Endodermal cell (in vitro differentiated cells): Measurements from ENCODE around the gene KPRP. TPM values are rescaled to one million over a fixed set of nuclear protein-coding genes. Genes with fewer than 3 reads are reported as not detected.

Experiments used
- DNase-seq: peaks from one replicate; pipeline ENCODE4 v3.0.0-alpha.2; 2017
- H3K27ac ChIP-seq: 2 replicates; pipeline ENCODE4 v1.5.1; 2013; ENCODE audit warnings: mild to moderate bottlenecking, low read depth, low read length, moderate library complexity
- H3K27me3 ChIP-seq: 2 replicates; pipeline ENCODE4 v1.6.1; 2013; ENCODE audit warnings: mild to moderate bottlenecking, low read length, moderate library complexity; ENCODE audit not compliant: insufficient read depth, control insufficient read depth, poor library complexity, severe bottlenecking
- H3K36me3 ChIP-seq: 2 replicates; pipeline ENCODE4 v1.7.0; 2013; ENCODE audit warnings: mild to moderate bottlenecking, low read length, moderate library complexity; ENCODE audit not compliant: control insufficient read depth, insufficient read depth
- H3K4me1 ChIP-seq: one replicate; pipeline ENCODE4 v1.7.0; 2013; ENCODE audit warnings: low read length; ENCODE audit not compliant: control insufficient read depth, insufficient read depth
- H3K4me3 ChIP-seq: 2 replicates; pipeline ENCODE4 v1.5.1; 2013; ENCODE audit warnings: mild to moderate bottlenecking, low read length, moderate library complexity
- H3K9ac ChIP-seq: 2 replicates; pipeline ENCODE4 v1.6.1; 2013; ENCODE audit warnings: mild to moderate bottlenecking, low read length, moderate library complexity; ENCODE audit not compliant: poor library complexity, severe bottlenecking; ENCODE audit errors: extremely low read depth
- H3K9me3 ChIP-seq: 2 replicates; pipeline ENCODE4 v1.6.1; 2013; ENCODE audit warnings: mild to moderate bottlenecking, low read length, moderate library complexity; ENCODE audit not compliant: control insufficient read depth
- H3K27ac Mint-ChIP-seq: 2 replicates; pipeline ENCODE4 v1.8.0; 2020; ENCODE audit warnings: mixed read lengths
- H3K27me3 Mint-ChIP-seq: 2 replicates; pipeline ENCODE4 v1.8.0; 2021; ENCODE audit warnings: mild to moderate bottlenecking, mixed read lengths; ENCODE audit not compliant: insufficient read depth
- H3K36me3 Mint-ChIP-seq: 2 replicates; pipeline ENCODE4 v1.8.0; 2020; ENCODE audit warnings: low read depth, mixed read lengths
- H3K4me1 Mint-ChIP-seq: 2 replicates; pipeline ENCODE4 v1.8.0; 2020; ENCODE audit warnings: mixed read lengths
- H3K4me3 Mint-ChIP-seq: 2 replicates; pipeline ENCODE4 v1.8.0; 2020; ENCODE audit warnings: mild to moderate bottlenecking, moderate library complexity, mixed read lengths
- H3K9me3 Mint-ChIP-seq: 2 replicates; pipeline ENCODE4 v1.8.0; 2020; ENCODE audit warnings: mild to moderate bottlenecking, mixed read lengths
- CTCF ChIP-seq: fragments of 200-600 bp; sonication (generic); conservative IDR thresholded peaks from 2 replicates; pipeline ENCODE4 v1.5.0; 2021; ENCODE audit warnings: antibody characterized with exemption, mild to moderate bottlenecking
- WGBS, 2 experiments: methylation state at CpG; one replicate each; pipeline versions ENCODE4 v1.1.5 to v1.1.7; 2013; ENCODE audit warnings: missing lambda C conversion rate in 2 of 2, mixed read lengths in 1 of 2; ENCODE audit not compliant: insufficient coverage in 1 of 2, insufficient read length in 1 of 2; 5-methylcytosine and 5-hydroxymethylcytosine counted together
- total RNA-seq, 2 donors: library from RNA; stranded (reverse); fragmentation: NEBNext Ultra II Directional in 1 of 2; extraction: Animal tissue kit (Norgen Biotek cat#: 25700) in 1 of 2; gene quantifications; 2 replicates in 1 of 2; 3 replicates in 1 of 2; pipeline ENCODE4 v1.2.1, GENCODE V29; 2021

KPRP gene
- total RNA-seq, 2 donors from 2014 or later, result not detected

GRCh38 chr1:152761609-152762213 lies 3.9 kb downstream of the KPRP start:
- whole genome bisulfite sequencing, 2 experiments, result 83 to 86% methylated on average over 2 to 3 of the region's 3 CpGs
- Histone ChIP-seq H3K9me3 (peaks cover 55% of the 10 kb centered on the region), H3K27ac (no peak overlapping the region), H3K27me3 (no peaks in the 10 kb centered on the region), H3K4me1 (no peaks in the 10 kb centered on the region), H3K9ac (no peak overlapping the region), H3K4me3 (no peak overlapping the region), H3K36me3 (no peaks in the 10 kb centered on the region)
- DNase-seq, result no peak
- Mint-ChIP-seq H3K4me3 (no peak overlapping the region), H3K27me3 (no peaks in the 10 kb centered on the region), H3K9me3 (peaks cover 91% of the 10 kb centered on the region), H3K4me1 (no peaks in the 10 kb centered on the region), H3K27ac (no peak overlapping the region), H3K36me3 (peaks cover 3% of the 10 kb centered on the region)
- no peak for TF ChIP-seq CTCF

- Mint-ChIP-seq H3K36me3 (no peaks in the 10 kb centered on the region), H3K9me3 (peaks cover 88% of the 10 kb centered on the region), H3K4me1 (no peaks in the 10 kb centered on the region), H3K4me3 (no peak overlapping the region), H3K27me3 (no peaks in the 10 kb centered on the region), H3K27ac (no peak overlapping the region)
- Histone ChIP-seq H3K9me3 (peaks cover 59% of the 10 kb centered on the region), H3K4me1 (no peaks in the 10 kb centered on the region), H3K9ac (no peak overlapping the region), H3K27me3 (no peaks in the 10 kb centered on the region), H3K27ac (no peak overlapping the region), H3K4me3 (no peak overlapping the region), H3K36me3 (no peaks in the 10 kb centered on the region)
- 52 to 66% methylated on average over 4 to 8 of the region's 8 CpGs for WGBS, 2 experiments
- no peak for TF ChIP-seq CTCF
- no peak for DNase-seq
Observed at GRCh38 chr1:152768847-152769533, 11.2 kb downstream of the KPRP start.

GRCh38 chr1:152770411-152770810 lies 12.6 kb downstream of the KPRP start:
- Mint-ChIP-seq H3K27me3 (no peaks in the 10 kb centered on the region), H3K4me3 (no peak overlapping the region), H3K27ac (no peak overlapping the region), H3K36me3 (no peaks in the 10 kb centered on the region), H3K9me3 (peaks cover 90% of the 10 kb centered on the region), H3K4me1 (no peaks in the 10 kb centered on the region)
- Histone ChIP-seq H3K9me3 (peaks cover 65% of the 10 kb centered on the region), H3K36me3 (no peaks in the 10 kb centered on the region), H3K9ac (no peak overlapping the region), H3K4me1 (no peaks in the 10 kb centered on the region), H3K4me3 (no peak overlapping the region), H3K27ac (no peak overlapping the region), H3K27me3 (no peaks in the 10 kb centered on the region)
- no peak for DNase-seq
- 40 to 65% methylated on average over 1 of the region's 1 CpG for WGBS, 2 experiments
- no peak for TF ChIP-seq CTCF
